Stimulated activated CD8-positive, alpha-beta memory T cell treated with anti-CD3 and anti-CD28 coated beads, Interleukin-7, amount 100 ng/mL, for 1 hour (primary cell): Measurements from ENCODE around the gene SAP30BP.

Source experiments
- DNase-seq, 2 donors: peaks; one replicate each; pipeline ENCODE4 v3.0.0-alpha.2; 2020; ENCODE audit warnings: low read depth in 2 of 2

Gene SAP30BP

DNA sequence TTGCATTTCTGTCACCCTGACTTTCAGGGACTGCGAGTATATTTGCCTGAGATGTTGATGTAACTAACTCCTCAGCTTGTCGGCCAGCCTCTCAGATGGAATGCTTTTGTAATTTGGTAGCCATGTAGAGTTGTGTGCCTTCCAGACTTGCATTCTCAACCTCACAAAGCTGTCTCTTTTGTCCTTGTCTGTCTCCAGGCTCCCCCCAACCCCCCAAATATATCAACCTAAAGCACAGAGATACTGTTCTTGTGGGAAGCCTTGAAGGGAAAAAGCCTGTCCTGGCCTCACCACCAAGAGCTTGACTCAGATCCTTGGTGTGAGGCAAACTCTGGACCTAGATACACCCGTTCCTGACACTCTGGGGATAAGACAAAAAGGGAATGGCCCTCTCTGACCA is 18.4 kb downstream of the SAP30BP start:
- no peak for DNase-seq

- DNase-seq, result no peak
These were observed 21.2 kb downstream of the SAP30BP start for GRCh38 chr17:75688209-75688825.

DNA sequence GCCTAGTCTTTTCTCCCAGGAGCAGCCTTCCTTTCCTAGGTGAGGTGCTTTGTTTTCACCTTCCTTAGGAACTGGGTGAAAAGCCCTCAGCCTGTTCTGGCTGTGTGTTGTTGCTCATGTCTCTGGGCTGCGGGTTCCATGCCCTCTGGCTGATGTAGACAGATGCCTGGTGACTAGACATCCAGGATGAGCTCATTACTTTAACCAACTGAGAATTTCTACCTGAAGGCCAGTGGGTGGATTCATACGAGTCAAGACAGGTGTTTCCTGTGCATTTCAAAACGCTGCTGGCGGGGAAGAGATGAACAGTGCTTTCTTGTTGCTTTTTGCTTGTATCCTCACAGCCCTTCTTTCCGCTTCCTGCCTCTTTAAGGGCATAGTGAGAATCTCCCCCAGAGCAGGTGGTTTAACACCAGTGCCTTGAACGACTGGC is 22.3 kb downstream of the SAP30BP start:
- no peak for DNase-seq

DNA sequence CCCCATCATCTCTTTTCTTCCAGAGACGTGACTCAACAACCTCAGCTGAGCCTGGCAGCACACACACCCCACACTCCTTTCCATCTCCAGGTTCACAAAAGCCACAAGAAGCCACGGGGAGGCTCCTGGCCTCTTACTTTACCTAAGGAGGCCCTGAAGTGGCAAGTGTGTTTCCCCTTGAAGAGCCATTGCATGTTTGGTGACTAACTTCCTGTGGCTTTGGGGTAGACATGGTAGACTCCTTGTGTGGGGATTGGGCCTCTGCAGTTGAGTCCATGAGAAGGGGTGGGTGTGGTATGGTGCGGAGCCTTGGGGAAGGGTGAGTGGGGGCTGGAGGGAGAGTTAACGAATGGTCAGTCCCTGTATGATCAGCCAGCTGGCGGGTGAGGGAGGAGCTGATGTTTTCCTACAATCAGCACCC is 24.2 kb downstream of the SAP30BP start:
- no peak for DNase-seq

- DNase-seq, result no peak
These were observed 24.9 kb downstream of the SAP30BP start for GRCh38 chr17:75691801-75692626.

DNA sequence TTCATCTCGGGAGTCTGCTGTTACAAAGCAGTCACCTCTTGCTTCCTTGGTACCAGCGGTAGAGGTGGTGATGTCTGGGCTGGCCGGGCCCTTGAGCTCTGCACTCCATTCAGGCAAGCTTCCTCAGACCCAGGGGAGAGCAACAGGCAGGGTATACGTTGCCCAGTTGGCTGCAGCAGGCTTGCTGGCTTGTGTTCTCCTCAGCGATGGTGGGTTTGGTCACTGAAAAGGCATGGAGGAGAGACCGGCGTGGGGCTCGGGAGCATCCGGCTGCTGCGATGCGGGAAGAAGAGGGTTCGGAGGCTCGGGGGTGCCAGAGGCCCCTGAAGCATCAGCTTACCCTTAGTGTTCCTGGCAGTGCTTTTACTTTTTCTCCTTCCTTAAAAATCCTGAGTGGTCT is 25.8 kb downstream of the SAP30BP start:
- DNase-seq, result no peak

DNA sequence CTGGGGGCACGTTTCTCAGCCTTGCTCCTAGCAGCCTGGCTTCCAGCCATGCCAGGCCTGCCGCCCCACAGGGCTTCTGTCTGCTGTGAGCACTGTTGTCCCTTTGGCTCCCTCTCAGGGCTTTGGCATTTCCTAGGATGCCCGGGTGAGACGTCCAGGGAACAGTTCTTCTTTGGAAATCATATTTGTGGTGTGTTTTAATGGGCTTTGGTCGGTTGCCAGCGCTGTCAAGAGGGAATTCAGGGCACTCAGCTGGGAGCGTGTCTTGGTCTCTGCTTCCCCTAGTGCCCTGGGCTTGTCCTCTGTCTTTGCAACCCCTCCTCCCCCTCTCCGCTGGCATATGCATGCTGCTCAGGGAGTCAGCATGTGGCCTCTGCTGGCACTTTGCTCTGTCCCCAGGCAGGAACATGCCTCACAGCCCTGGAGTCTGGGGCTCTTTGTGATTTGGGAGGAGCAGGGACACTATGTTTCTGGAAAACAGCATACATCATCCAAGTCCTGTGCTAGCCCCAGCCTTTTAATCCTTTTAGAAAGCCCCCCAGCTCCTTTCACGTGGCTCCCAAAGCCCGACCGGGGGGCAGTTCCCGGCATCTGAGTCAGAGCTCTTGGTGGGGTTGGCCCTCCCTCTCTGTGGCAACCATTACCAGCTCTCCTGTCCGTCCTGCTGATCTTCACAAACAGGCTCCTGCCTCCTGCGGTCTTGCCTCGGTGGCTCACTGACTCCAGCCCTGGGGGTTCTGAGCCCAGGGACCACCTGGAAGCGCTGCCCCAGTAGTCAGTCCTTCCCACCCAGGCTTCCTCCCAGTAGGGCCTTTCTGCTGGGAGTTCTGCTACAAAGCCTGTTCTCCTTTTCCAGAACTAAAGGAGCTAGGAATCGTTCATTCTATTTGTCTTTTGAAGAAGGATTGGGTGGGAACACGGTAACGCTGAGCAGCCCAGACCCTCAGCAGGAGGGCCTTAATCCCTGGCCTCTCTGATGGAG is 26.7 kb downstream of the SAP30BP start:
- DNase-seq, result no peak

- no peak for DNase-seq
These were observed 27.4 kb downstream of the SAP30BP start for GRCh38 chr17:75694536-75694935.

GRCh38 chr17:75695141-75695829 is 28.1 kb downstream of the SAP30BP start:
- DNase-seq, result no peak

DNA sequence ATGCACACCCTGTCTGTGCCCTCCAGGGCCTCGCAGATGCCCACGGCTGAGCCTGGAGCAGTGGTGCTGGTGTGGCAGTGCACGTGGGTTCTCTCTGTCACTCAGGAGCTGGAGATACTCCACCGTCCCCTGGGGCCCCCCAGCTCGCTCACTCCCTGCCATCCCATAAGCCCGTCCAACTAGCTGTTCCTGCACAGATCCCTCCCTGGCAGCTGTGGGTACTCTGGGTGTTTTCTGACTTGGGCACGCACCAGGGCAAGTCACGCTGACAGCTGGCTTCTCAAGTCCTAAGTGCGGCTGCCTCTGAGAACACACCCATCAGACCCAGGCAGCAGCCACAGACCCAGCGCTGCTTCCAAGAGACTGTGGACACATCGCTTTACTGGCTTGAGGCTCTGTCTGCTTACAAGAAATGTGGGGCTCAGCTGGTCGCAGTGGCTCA is 28.7 kb downstream of the SAP30BP start:
- DNase-seq, result no peak

DNA sequence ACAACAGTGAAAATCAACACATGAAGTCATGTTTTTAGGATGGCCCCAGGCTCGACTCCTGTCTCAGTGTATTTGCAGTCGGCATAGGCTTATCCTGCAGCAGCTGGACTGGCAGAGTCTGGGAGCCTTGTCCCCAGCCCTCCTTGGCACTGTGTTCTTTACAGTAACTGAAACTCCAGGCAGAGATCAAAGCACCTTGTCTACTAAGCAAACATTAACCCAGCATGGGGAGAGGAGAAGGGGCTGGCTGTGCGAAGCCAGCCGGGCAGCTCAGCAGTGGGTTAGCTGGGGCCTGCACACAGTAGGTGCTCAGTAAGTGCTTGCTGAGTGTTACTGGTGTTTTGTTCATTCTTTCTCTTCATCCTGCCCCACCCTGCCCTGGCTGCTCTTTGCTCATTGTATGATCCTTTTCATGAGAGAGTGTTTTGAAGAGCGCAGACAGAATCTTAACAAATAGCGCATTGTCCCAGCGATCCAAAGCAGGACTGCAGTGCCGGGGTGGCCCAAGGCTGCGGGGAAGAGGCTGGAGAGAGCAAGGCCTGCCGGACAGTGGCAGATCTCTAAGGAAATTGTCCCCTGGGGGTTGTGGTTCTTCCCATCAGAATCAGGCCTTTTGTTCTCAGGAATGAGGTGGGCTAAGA is 30.6 kb downstream of the SAP30BP start:
- no peak for DNase-seq

GRCh38 chr17:75698659-75699058 is 31.5 kb downstream of the SAP30BP start:
- no peak for DNase-seq

DNA sequence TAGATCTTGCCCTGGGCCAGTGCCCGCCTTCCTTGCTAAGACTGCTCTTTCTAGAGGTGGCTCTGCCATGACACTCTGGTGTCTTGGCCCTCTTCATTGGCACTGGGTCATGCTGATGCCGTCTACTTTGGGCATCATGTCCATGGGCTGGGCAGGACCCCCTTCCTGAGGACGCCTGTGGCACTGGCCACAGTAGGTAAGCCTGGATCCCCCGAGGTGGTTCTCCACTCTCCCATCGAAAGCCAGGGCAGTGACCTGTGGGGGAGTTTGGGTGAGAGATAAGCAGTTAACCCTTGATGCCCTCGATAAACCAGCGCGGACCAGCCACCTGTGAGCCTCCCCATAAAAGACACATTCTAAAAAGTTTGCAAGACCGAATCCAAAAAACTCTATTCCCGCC is 34.1 kb downstream of the SAP30BP start:
- no peak for DNase-seq

DNA sequence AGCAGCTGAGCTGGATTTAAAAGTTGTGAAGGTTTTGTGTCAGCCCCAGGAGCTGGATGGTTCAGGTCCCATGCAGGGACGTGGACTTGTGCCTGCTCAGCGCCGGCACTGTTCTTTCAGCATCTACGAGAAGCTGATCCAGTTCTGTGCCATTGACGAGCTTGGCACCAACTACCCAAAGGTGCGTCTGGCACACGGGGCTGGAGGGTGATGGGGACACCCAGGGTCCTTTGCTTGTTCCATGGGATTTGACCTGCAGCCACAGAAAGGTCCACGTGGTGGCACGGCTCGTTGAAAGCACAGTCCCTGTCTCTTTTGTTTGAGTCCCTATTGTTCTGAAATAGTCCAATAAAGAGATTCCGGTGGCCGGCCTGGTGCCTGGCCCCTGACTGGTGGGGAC is 36.1 kb downstream of the SAP30BP start:
- no peak for DNase-seq

GRCh38 chr17:75703591-75703990 is 36.5 kb downstream of the SAP30BP start:
- no peak for DNase-seq

GRCh38 chr17:75704963-75705875 is 38.1 kb downstream of the SAP30BP start:
- no peak for DNase-seq

DNA sequence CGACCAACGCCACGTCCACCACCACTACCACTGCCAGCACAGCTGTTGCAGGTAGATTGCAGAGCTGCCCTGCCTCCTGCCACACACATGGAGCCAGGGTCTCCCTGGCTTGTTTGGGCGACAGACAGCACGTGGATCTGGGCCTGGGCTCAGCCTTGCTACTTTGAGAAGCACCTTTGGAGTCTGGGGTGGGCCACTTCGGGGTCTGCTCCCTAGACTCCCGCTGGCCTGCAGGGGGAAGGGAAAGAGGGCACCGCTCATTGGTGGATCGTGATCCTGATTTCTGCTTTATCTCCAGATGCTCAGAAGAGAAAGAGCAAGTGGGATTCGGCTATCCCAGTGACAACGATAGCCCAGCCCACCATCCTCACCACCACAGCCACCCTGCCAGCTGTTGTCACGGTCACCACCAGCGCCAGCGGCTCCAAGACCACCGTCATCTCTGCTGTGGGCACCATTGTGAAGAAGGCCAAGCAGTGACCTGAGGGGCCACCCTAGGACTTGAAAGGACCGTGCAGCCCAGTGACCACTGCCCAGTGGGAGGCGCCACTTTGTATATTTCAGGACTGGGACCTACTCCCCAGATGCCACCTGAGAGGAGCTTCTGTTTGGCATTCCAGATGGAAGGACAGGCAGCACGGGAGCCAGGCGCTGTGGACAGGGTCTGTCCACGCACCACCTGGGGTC is 39.0 kb downstream of the SAP30BP start:
- DNase-seq, result no peak

DNA sequence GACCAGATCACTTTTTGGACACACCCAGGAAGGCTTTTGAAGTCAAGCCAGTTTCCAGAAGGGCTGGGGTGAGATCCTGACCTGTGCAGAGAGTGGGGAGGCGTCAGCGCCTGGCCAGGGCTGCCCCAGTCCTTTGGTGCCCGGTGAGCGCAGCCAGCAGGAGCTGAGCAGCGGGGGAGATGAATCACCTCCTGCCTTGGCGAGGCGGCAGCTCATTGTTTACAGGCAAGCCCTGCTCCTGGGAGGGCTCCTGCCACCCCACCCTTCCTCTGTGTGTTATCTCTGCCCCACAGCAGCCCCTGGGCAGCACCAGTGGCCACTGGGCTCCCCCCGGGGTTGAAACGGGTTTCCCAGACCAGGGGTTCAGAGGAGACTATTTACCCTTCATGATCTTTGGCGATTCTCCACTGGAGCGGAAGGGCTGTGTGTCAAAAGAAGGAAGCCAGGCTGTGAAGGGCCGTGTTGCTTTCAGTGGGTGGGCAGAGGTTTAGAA is 40.0 kb downstream of the SAP30BP start:
- no peak for DNase-seq

GRCh38 chr17:75712446-75712845 is 45.3 kb downstream of the SAP30BP start:
- DNase-seq, result no peak
